ENCODE measurements around the gene TRIM15. TPM values are rescaled to one million over a fixed set of nuclear protein-coding genes. Genes with fewer than 3 reads are reported as not detected.

TRIM15 gene
- total RNA-seq, 1 experiment from 2014 or later = 6.5 TPM

DNA sequence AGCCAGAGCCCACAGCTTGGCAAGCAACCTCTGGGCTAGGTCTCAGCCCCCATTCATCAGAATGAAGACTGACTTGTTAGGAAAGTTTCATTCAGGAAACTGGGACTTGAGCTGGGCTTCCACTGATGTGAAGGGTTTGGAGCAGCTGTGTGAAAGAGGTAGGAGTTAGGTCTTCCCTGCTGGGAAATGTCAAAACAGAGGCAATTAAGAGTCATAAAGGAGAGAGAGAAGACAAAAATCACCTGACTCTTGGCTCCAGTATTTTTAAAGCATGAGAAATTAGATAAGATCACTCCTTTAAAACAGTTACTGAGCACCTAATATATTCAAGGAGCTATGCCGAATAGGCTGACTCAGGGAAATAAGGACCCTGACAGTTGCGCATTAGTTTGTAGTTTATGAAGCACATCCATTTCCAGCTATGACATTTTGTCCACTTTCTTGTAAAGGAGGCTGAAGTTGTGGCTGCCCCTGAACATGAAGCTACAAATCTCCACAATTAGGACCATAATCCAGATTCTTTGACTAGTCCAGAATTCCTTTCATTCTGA is 31.3 kb upstream of the TRIM15 start (continued):
- TF ChIP-seq, protein P1, sequence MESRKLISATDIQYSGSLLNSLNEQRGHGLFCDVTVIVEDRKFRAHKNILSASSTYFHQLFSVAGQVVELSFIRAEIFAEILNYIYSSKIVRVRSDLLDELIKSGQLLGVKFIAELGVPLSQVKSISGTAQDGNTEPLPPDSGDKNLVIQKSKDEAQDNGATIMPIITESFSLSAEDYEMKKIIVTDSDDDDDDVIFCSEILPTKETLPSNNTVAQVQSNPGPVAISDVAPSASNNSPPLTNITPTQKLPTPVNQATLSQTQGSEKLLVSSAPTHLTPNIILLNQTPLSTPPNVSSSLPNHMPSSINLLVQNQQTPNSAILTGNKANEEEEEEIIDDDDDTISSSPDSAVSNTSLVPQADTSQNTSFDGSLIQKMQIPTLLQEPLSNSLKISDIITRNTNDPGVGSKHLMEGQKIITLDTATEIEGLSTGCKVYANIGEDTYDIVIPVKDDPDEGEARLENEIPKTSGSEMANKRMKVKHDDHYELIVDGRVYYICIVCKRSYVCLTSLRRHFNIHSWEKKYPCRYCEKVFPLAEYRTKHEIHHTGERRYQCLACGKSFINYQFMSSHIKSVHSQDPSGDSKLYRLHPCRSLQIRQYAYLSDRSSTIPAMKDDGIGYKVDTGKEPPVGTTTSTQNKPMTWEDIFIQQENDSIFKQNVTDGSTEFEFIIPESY (IDR thresholded peaks at IDR 0.05; ENCODE audit: extremely low read depth, insufficient replicate concordance, low read length) = no peak
- no peak for TF ChIP-seq ZNF274 (IDR thresholded peaks at IDR 0.05; ENCODE audit: low read depth, low read length)

DNA sequence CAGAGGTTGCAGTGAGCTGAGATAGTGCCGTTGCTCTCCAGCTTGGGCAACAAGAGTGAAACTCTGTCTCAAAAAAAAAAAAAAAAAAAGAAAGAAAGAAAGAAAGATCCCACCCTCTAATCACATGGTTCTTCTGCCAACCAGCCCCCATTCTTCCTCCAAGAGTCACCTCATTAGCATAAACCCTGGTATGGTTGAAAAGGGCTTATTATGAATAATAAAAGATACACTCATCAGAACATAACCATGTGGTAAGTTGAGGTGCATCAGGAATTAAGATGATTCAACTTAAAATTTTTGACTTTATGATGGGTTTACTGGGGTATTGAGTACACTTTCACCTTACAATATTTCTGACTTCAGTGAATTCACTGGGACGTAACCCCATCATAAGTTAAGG is 28.2 kb upstream of the TRIM15 start:
- Histone ChIP-seq H3K27ac (ENCODE audit: low read depth, low read length) (no peak overlapping the region), H4K20me1 (ENCODE audit: insufficient read depth) (no peaks in the 10 kb centered on the region), H3K79me2 (ENCODE audit: insufficient read depth, low read length) (no peaks in the 10 kb centered on the region), H2AFZ (ENCODE audit: low read depth, low read length, poor library complexity, severe bottlenecking) (no peak overlapping the region), H3K9me2 (ENCODE audit: insufficient read depth) (no peaks in the 10 kb centered on the region), H3K36me3 (ENCODE audit: control insufficient read depth in 1 of 2, insufficient read depth in 2 of 2, low read length in 2 of 2) (no peaks in the 10 kb centered on the region), H3K9me3 (ENCODE audit: control insufficient read depth in 1 of 2, insufficient read depth in 1 of 2, low read depth in 1 of 2, low read length in 2 of 2) (no peaks in the 10 kb centered on the region), H3K9ac (ENCODE audit: low read length) (no peak overlapping the region), H3K4me3 (replicated peaks in 1 of 2; ENCODE audit: low read depth in 1 of 2, low read length in 2 of 2) (no peak overlapping the region), H3K27me3 (ENCODE audit: insufficient read depth, low read length) (no peaks in the 10 kb centered on the region), H3K4me2 (ENCODE audit: low read length) (no peak overlapping the region), H3K4me1 (ENCODE audit: control insufficient read depth in 1 of 2, insufficient read depth in 2 of 2, low read length in 2 of 2) (peaks cover 4 to 11% of the 10 kb centered on the region in 2 experiments; a peak in 3 of 4 replicates)
- intact Hi-C loops (cut with micrococcal nuclease) = no loop called here
- CTCF ChIA-PET = no interaction called here
- BruUV-seq (replicated peaks) = no TSS peak
- ATAC-seq (no peak), DNase-seq (ENCODE audit: low read depth, low spot score) (no peak)
- POLR2A ChIA-PET = no interaction called here
- RAD21 ChIA-PET (ENCODE audit: low non-redundant PET in 1 of 2, low total read pairs in 2 of 2, uncharacterized antibody in 2 of 2, unreplicated experiment in 2 of 2) = no interaction called here
- TF ChIP-seq EZH2 (IDR thresholded peaks at IDR 0.05) = no peak
- TF ChIP-seq POLR2A (IDR thresholded peaks at IDR 0.05; ENCODE audit: borderline replicate concordance, extremely low read depth, insufficient read depth, insufficient read length) = no peak
- no peak for TF ChIP-seq EZH2phosphoT487 (IDR thresholded peaks at IDR 0.05; ENCODE audit: borderline replicate concordance)
- TF ChIP-seq EGR1 (IDR thresholded peaks at IDR 0.05; ENCODE audit: low read depth) = no peak
- no peak for TF ChIP-seq RAD21 (IDR thresholded peaks at IDR 0.05; ENCODE audit: low read depth)
- TF ChIP-seq, protein P2, sequence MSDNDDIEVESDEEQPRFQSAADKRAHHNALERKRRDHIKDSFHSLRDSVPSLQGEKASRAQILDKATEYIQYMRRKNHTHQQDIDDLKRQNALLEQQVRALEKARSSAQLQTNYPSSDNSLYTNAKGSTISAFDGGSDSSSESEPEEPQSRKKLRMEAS (IDR thresholded peaks at IDR 0.05) = no peak
- TF ChIP-seq ELF1 (IDR thresholded peaks at IDR 0.05; ENCODE audit: borderline replicate concordance, low read depth) = no peak
- TF ChIP-seq CBX3 (IDR thresholded peaks at IDR 0.05; ENCODE audit: low read depth) = no peak
- TF ChIP-seq, protein P3, sequence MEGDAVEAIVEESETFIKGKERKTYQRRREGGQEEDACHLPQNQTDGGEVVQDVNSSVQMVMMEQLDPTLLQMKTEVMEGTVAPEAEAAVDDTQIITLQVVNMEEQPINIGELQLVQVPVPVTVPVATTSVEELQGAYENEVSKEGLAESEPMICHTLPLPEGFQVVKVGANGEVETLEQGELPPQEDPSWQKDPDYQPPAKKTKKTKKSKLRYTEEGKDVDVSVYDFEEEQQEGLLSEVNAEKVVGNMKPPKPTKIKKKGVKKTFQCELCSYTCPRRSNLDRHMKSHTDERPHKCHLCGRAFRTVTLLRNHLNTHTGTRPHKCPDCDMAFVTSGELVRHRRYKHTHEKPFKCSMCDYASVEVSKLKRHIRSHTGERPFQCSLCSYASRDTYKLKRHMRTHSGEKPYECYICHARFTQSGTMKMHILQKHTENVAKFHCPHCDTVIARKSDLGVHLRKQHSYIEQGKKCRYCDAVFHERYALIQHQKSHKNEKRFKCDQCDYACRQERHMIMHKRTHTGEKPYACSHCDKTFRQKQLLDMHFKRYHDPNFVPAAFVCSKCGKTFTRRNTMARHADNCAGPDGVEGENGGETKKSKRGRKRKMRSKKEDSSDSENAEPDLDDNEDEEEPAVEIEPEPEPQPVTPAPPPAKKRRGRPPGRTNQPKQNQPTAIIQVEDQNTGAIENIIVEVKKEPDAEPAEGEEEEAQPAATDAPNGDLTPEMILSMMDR (IDR thresholded peaks at IDR 0.05 in 2 of 3, conservative IDR thresholded peaks at IDR 0.05 in 1 of 3; ENCODE audit: borderline replicate concordance in 1 of 3, insufficient read depth in 1 of 3, low read depth in 2 of 3, low read length in 2 of 3) = no peak
- TF ChIP-seq, protein P4, sequence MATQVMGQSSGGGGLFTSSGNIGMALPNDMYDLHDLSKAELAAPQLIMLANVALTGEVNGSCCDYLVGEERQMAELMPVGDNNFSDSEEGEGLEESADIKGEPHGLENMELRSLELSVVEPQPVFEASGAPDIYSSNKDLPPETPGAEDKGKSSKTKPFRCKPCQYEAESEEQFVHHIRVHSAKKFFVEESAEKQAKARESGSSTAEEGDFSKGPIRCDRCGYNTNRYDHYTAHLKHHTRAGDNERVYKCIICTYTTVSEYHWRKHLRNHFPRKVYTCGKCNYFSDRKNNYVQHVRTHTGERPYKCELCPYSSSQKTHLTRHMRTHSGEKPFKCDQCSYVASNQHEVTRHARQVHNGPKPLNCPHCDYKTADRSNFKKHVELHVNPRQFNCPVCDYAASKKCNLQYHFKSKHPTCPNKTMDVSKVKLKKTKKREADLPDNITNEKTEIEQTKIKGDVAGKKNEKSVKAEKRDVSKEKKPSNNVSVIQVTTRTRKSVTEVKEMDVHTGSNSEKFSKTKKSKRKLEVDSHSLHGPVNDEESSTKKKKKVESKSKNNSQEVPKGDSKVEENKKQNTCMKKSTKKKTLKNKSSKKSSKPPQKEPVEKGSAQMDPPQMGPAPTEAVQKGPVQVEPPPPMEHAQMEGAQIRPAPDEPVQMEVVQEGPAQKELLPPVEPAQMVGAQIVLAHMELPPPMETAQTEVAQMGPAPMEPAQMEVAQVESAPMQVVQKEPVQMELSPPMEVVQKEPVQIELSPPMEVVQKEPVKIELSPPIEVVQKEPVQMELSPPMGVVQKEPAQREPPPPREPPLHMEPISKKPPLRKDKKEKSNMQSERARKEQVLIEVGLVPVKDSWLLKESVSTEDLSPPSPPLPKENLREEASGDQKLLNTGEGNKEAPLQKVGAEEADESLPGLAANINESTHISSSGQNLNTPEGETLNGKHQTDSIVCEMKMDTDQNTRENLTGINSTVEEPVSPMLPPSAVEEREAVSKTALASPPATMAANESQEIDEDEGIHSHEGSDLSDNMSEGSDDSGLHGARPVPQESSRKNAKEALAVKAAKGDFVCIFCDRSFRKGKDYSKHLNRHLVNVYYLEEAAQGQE (IDR thresholded peaks at IDR 0.05; ENCODE audit: low read depth) = no peak
- no peak for TF ChIP-seq ZFX (IDR thresholded peaks at IDR 0.05)

Measured in HCT116 (cell line).